Measurements from ENCODE around the gene PARVA.

PARVA gene

DNA sequence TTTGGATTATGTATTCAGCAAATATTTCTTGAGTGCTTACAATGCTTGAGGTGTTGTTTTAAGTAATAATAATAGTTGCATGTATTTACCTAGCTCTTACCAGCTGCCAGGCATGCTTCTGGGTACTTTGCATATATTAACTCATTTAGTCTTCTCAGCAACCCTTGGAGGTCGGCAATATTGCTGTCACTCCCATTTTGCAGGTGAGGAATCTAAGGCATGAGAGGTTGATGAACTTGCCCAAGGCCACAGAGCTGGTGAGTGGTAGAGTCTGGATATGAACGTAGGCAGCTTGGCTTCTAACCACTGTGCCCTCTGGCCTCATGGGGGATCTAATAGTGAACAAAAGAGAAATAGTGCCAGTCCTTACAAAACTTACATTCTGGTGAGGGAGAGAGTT is 92.9 kb downstream of the PARVA start:
- H2AFZ ChIP-seq (ENCODE audit: low read length, unreplicated experiment), result no peak overlapping the region
- no peaks in the 10 kb centered on the region for H3K36me3 ChIP-seq (ENCODE audit: insufficient read depth, low read length)
- no peaks in the 10 kb centered on the region for H3K27me3 ChIP-seq (ENCODE audit: insufficient read depth, low read length)
- peaks cover 14% of the 10 kb centered on the region for H3K4me1 ChIP-seq (ENCODE audit: control insufficient read depth, insufficient read depth, low read length, unreplicated experiment)
- no peak overlapping the region for H3K27ac ChIP-seq (ENCODE audit: low read depth, low read length)
- peaks cover 36% of the 10 kb centered on the region for H3K79me2 ChIP-seq (ENCODE audit: control insufficient read depth, insufficient read depth, low read length, unreplicated experiment)
- no peak overlapping the region for H3K4me3 ChIP-seq (ENCODE audit: low read depth, low read length)

DNA sequence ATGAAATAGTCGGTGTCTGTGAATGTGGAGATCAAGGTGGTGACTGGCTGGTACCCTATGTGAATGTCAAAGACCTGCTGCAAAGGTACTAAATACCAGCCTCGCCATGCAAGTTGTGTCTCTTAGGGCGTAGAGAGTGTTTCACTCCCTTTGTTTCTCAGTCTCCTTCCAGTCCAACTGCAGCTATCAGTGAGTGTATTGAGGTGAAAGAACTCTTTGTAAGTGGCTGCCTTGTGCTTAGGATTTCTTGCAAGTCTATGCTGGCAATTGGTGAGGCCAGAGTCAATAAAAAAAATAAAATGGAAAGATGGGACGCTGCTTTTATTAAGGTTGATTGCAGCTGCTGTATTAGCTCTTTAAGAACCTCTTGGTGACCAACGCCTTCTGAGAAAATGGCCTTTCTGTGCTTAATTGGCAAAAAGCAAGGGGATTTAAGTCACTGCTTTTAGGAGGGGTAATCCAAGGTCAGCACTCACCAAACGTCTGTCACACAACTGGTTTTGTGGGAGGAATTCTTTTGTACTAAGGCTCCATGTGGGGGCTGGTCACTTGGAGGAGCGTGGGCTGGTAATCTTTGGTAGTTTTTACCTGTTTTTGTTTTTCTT is 95.1 kb downstream of the PARVA start:
- no peak overlapping the region for H3K4me3 ChIP-seq (ENCODE audit: low read depth, low read length)
- no peak overlapping the region for H3K27ac ChIP-seq (ENCODE audit: low read depth, low read length)
- H3K79me2 ChIP-seq (ENCODE audit: control insufficient read depth, insufficient read depth, low read length, unreplicated experiment), result peaks cover 36% of the 10 kb centered on the region

DNA sequence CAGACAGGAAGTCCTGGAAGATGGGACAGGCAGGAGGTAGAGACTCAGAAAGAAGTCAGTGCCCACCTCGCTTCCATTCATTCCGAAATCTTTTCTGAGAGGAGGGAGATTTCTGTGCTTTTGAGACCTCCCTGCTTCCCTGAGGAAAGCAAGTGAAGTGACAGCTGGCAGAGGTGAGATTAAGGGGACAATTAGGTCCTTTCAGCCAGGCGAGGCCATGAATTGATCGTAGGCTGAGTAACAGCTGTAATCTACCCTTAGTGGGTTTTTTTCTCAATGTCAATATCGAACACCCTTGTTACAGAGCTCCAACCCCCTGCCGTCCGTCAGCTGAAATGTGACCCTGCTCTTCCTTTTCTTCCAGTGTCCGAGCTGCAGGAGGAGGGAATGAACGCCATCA is 96.0 kb downstream of the PARVA start:
- Histone ChIP-seq H2AFZ (ENCODE audit: low read length, unreplicated experiment) (no peak overlapping the region), H3K27me3 (ENCODE audit: insufficient read depth, low read length) (no peaks in the 10 kb centered on the region), H3K36me3 (ENCODE audit: insufficient read depth, low read length) (no peaks in the 10 kb centered on the region; the same call in 1 of the 2 replicates), H3K4me3 (ENCODE audit: low read depth, low read length) (no peak overlapping the region), H3K4me1 (ENCODE audit: control insufficient read depth, insufficient read depth, low read length, unreplicated experiment) (peaks cover 15% of the 10 kb centered on the region), H3K79me2 (ENCODE audit: control insufficient read depth, insufficient read depth, low read length, unreplicated experiment) (peaks cover 30% of the 10 kb centered on the region), H3K27ac (ENCODE audit: low read depth, low read length) (no peak overlapping the region)

More for the DNA sequence above, 95.1 kb downstream of the PARVA start:
- no peak overlapping the region for H2AFZ ChIP-seq (ENCODE audit: low read length, unreplicated experiment)
- no peaks in the 10 kb centered on the region; the same call in 1 of the 2 replicates for H3K36me3 ChIP-seq (ENCODE audit: insufficient read depth, low read length)
- peaks cover 14% of the 10 kb centered on the region for H3K4me1 ChIP-seq (ENCODE audit: control insufficient read depth, insufficient read depth, low read length, unreplicated experiment)
- H3K27me3 ChIP-seq (ENCODE audit: insufficient read depth, low read length), result no peaks in the 10 kb centered on the region

DNA sequence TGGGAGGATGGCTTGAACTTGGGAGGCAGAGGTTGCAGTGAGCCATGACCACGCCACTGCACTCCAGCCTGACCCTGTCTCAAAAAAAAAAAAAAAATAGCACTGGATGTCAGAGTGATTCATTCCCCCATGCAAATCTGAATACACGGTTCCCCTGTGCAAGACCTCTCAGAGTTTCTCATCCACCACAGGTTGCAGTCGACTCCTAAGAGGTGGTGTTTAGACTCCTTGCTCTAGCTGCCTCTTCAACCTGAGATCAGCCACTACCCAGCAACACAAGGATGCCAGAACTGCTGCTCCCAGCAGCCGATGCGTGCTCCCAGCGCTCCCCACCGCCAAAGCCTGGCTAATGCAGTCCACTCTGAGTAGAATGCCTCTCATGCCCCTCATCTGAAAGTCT is 97.5 kb downstream of the PARVA start:
- Histone ChIP-seq H3K79me2 (ENCODE audit: control insufficient read depth, insufficient read depth, low read length, unreplicated experiment) (peaks cover 18% of the 10 kb centered on the region), H3K4me1 (ENCODE audit: control insufficient read depth, insufficient read depth, low read length, unreplicated experiment) (peaks cover 10% of the 10 kb centered on the region), H3K27ac (ENCODE audit: low read depth, low read length) (no peak overlapping the region), H3K27me3 (ENCODE audit: insufficient read depth, low read length) (no peaks in the 10 kb centered on the region), H3K4me3 (ENCODE audit: low read depth, low read length) (no peak overlapping the region), H3K36me3 (ENCODE audit: insufficient read depth, low read length) (no peaks in the 10 kb centered on the region; the same call in 1 of the 2 replicates), H2AFZ (ENCODE audit: low read length, unreplicated experiment) (no peak overlapping the region)

DNA sequence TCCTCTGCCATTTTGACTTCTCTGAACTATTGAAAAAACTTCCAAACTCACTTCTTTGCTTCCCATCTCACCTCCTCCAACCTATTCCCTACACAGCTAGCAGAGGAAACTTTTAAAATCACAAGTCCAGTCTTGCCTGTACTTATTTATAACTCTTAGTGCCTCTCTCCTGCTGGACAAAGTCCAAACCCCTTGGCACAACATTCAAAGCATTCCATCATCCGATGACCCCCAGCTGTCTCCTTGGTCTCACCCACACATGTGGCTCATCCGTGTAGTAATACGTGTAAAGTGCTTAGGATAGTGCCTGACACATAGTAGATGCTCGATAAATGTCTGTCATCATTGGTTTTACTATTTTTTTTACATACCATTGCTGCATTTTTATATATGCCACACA is 101.4 kb downstream of the PARVA start:
- peaks cover 3% of the 10 kb centered on the region; the same call in 1 of the 2 replicates for H3K36me3 ChIP-seq (ENCODE audit: insufficient read depth, low read length)
- H3K27ac ChIP-seq (ENCODE audit: low read depth, low read length), result no peak overlapping the region; the same call in 1 of the 2 replicates

DNA sequence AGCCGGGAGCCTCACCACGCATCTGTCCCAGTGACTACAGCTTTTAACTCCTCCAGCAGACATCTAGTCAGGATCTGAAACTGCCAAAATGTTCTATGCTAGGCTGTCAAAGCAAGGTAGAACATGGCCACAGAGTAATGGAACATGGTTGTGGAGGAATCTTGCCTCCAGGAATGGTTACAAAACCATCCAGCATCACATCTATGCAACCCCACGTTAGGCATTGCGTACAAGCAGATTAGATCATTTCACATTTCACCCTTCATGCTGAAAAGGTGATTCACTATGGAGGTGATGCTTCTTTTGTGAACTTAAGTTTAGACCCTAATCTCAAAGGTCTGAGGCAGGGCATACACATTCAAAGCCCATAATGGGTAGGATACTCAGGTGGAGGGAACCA is 103.0 kb downstream of the PARVA start:
- Histone ChIP-seq H3K79me2 (ENCODE audit: control insufficient read depth, insufficient read depth, low read length, unreplicated experiment) (no peaks in the 10 kb centered on the region), H3K27me3 (ENCODE audit: insufficient read depth, low read length) (no peaks in the 10 kb centered on the region), H2AFZ (ENCODE audit: low read length, unreplicated experiment) (no peak overlapping the region), H3K4me3 (ENCODE audit: low read depth, low read length) (no peak overlapping the region), H3K36me3 (ENCODE audit: insufficient read depth, low read length) (peaks cover 3% of the 10 kb centered on the region; the same call in 1 of the 2 replicates), H3K27ac (ENCODE audit: low read depth, low read length) (no peak overlapping the region), H3K4me1 (ENCODE audit: control insufficient read depth, insufficient read depth, low read length, unreplicated experiment) (peaks cover 8% of the 10 kb centered on the region)

More for the DNA sequence above, 101.4 kb downstream of the PARVA start:
- peaks cover 8% of the 10 kb centered on the region for H3K4me1 ChIP-seq (ENCODE audit: control insufficient read depth, insufficient read depth, low read length, unreplicated experiment)
- H2AFZ ChIP-seq (ENCODE audit: low read length, unreplicated experiment), result no peak overlapping the region
- H3K4me3 ChIP-seq (ENCODE audit: low read depth, low read length), result no peak overlapping the region
- no peaks in the 10 kb centered on the region for H3K27me3 ChIP-seq (ENCODE audit: insufficient read depth, low read length)
- H3K79me2 ChIP-seq (ENCODE audit: control insufficient read depth, insufficient read depth, low read length, unreplicated experiment), result no peaks in the 10 kb centered on the region

DNA sequence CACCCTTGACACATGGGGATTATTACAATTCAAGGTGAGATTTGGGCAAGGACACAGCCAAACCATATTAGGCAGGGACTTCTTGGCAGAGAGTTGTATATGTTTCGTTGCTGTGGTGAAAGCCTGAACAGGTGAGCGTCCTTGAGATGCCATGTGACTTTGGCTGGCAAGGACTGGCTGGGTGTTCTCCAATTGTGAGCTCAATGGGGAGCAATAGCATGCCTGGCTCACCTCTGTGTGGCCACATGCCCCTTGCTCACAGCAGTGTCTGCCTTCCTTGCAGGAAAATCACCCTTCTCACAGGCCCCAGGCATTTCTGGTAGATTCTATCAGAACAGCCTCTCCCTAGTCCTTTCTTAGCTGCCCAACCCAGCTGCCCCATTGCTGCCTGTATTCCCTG is 105.5 kb downstream of the PARVA start:
- Histone ChIP-seq H3K4me3 (ENCODE audit: low read depth, low read length) (no peak overlapping the region), H3K27me3 (ENCODE audit: insufficient read depth, low read length) (no peaks in the 10 kb centered on the region), H3K36me3 (ENCODE audit: insufficient read depth, low read length) (peaks cover 18% of the 10 kb centered on the region), H3K79me2 (ENCODE audit: control insufficient read depth, insufficient read depth, low read length, unreplicated experiment) (no peaks in the 10 kb centered on the region), H3K27ac (ENCODE audit: low read depth, low read length) (no peak overlapping the region), H3K4me1 (ENCODE audit: control insufficient read depth, insufficient read depth, low read length, unreplicated experiment) (peaks cover 8% of the 10 kb centered on the region), H2AFZ (ENCODE audit: low read length, unreplicated experiment) (no peak overlapping the region)

DNA sequence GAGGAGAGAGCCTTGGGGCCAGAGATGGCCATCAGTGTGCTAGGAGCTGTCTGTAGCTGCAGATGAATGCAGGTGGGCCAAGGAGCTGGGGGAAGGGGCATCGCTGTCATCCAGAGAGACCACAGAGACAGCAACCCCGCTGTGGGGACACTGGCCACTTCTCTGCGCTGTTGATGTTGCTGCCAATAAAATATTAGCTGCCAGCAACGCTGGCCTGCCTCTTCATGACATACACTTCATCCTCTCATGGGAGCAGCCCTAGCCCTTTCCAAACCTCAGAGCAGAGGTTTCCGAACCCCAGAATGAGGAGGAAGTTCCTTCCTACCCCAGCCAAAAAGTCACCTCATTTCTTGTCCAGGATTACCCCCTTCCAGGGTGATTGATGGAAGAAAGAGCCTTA is 106.2 kb downstream of the PARVA start:
- H3K79me2 ChIP-seq (ENCODE audit: control insufficient read depth, insufficient read depth, low read length, unreplicated experiment), result no peaks in the 10 kb centered on the region
- H3K4me1 ChIP-seq (ENCODE audit: control insufficient read depth, insufficient read depth, low read length, unreplicated experiment), result peaks cover 5% of the 10 kb centered on the region
- no peak overlapping the region for H3K4me3 ChIP-seq (ENCODE audit: low read depth, low read length)
- no peaks in the 10 kb centered on the region for H3K27me3 ChIP-seq (ENCODE audit: insufficient read depth, low read length)
- peaks cover 25% of the 10 kb centered on the region for H3K36me3 ChIP-seq (ENCODE audit: insufficient read depth, low read length)
- H2AFZ ChIP-seq (ENCODE audit: low read length, unreplicated experiment), result no peak overlapping the region
- H3K27ac ChIP-seq (ENCODE audit: low read depth, low read length), result no peak overlapping the region

DNA sequence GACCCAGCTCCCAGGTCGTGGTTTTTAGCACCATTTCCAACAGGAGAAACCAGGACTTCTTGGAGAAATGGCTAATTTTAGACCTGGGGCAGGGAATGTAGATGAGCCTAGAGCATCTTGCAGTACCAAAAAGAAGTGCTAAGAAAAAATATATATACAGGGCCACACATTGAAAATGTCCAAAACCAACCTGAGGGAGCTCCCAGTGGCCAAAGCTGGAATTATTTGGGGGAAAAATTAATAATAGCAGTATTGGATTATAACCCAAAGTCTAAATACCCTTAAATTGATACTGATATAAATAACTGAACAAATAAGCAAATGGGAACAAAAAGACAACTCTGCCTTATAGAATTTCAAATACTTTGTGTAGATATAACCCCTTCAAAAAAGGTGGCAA is 108.0 kb downstream of the PARVA start:
- Histone ChIP-seq H3K79me2 (ENCODE audit: control insufficient read depth, insufficient read depth, low read length, unreplicated experiment) (no peaks in the 10 kb centered on the region), H2AFZ (ENCODE audit: low read length, unreplicated experiment) (no peak overlapping the region), H3K4me3 (ENCODE audit: low read depth, low read length) (no peak overlapping the region), H3K4me1 (ENCODE audit: control insufficient read depth, insufficient read depth, low read length, unreplicated experiment) (no peaks in the 10 kb centered on the region), H3K36me3 (ENCODE audit: insufficient read depth, low read length) (peaks cover 35% of the 10 kb centered on the region), H3K27me3 (ENCODE audit: insufficient read depth, low read length) (no peaks in the 10 kb centered on the region), H3K27ac (ENCODE audit: low read depth, low read length) (no peak overlapping the region)

DNA sequence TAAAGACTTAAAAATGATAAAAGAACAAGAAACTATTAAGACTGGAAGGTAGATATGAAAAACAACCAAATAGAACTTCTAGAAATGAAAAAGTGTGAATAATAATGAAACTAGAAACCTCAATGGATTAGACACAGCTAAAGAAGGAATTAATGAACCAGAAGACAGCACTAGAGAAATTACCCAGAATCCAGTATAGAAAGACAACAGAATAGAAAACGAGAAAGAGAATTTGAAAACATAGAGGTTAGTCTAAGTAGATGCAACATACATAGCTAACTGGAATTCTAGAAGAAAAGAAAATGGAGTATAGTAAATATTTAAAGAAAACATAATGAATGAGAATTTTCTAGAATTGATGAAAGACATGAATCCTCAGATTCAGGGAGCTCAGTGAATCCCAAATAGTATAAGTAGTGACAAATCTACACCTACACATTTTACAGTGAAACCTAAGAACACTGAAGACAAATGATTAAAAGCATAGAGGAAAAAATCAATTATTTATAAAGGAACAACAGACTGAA is 111.9 kb downstream of the PARVA start:
- Histone ChIP-seq H3K36me3 (ENCODE audit: insufficient read depth, low read length) (peaks cover 32% of the 10 kb centered on the region), H2AFZ (ENCODE audit: low read length, unreplicated experiment) (no peak overlapping the region), H3K4me3 (ENCODE audit: low read depth, low read length) (no peak overlapping the region), H3K27me3 (ENCODE audit: insufficient read depth, low read length) (no peaks in the 10 kb centered on the region), H3K79me2 (ENCODE audit: control insufficient read depth, insufficient read depth, low read length, unreplicated experiment) (no peaks in the 10 kb centered on the region), H3K27ac (ENCODE audit: low read depth, low read length) (no peak overlapping the region), H3K4me1 (ENCODE audit: control insufficient read depth, insufficient read depth, low read length, unreplicated experiment) (peaks cover 4% of the 10 kb centered on the region)

DNA sequence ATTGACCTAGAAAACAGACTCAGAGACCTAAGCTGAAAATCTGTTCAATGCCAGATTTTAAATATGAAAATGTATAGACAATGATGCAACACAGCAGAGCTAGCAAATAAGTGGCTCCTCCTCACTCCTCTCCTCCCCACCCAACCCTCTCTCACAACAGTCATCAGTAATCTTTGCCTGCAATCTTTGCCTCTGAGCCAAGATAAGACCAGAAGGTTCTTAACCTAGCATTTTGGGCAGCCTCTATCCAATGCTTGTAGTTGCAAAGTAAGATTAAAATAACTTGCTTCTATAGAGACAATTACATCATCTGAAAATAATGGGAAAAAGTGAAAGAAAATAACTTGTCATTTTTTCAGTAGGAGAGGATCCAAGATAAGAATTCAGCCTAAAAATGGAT is 117.3 kb downstream of the PARVA start:
- no peak overlapping the region for H3K4me3 ChIP-seq (ENCODE audit: low read depth, low read length)
- H3K4me1 ChIP-seq (ENCODE audit: control insufficient read depth, insufficient read depth, low read length, unreplicated experiment), result peaks cover 5% of the 10 kb centered on the region
- no peak overlapping the region for H2AFZ ChIP-seq (ENCODE audit: low read length, unreplicated experiment)
- no peaks in the 10 kb centered on the region for H3K27me3 ChIP-seq (ENCODE audit: insufficient read depth, low read length)
- no peak overlapping the region for H3K27ac ChIP-seq (ENCODE audit: low read depth, low read length)
- H3K36me3 ChIP-seq (ENCODE audit: insufficient read depth, low read length), result peaks cover 1% of the 10 kb centered on the region; the same call in 1 of the 2 replicates
- no peaks in the 10 kb centered on the region for H3K79me2 ChIP-seq (ENCODE audit: control insufficient read depth, insufficient read depth, low read length, unreplicated experiment)

All from ACC112 (cell line).